Kidney glomerular epithelial cell (primary cell): ENCODE data around the gene BBLN.
A peak's percentile ranks its signal among the peaks of the same experiment; 100 is the strongest.

Experiments
- DNase-seq: peaks from one replicate; lab custom pipeline; 2025; lab: John Stamatoyannopoulos, UW

Gene BBLN

GRCh38 chr9:128145536-128145935 is 14.5 kb upstream of the BBLN start:
- DNase-seq, result no peak

- DNase-seq, result no peak
Measured at GRCh38 chr9:128145951-128146351, 14.1 kb upstream of the BBLN start.

GRCh38 chr9:128146591-128147120 is 13.4 kb upstream of the BBLN start:
- no peak for DNase-seq

GRCh38 chr9:128148509-128149000 is 11.5 kb upstream of the BBLN start:
- DNase-seq, result no peak

- peak; percentile 6 for DNase-seq
Measured at GRCh38 chr9:128149001-128149701, 10.9 kb upstream of the BBLN start, which contains the start of gene LCN2. LCN2 (plus strand) TSS chr9:128149453; CDS start chr9:128149526, 73 bp downstream.

- DNase-seq, result no peak
Measured at GRCh38 chr9:128149951-128150593, 10.0 kb upstream of the BBLN start.

GRCh38 chr9:128150594-128151308 is 9.3 kb upstream of the BBLN start:
- DNase-seq, result no peak

- no peak for DNase-seq
Measured at GRCh38 chr9:128151309-128152132, 8.5 kb upstream of the BBLN start.

- DNase-seq, result no peak
Measured at GRCh38 chr9:128152133-128153059, 7.7 kb upstream of the BBLN start.

- no peak for DNase-seq
Measured at GRCh38 chr9:128153060-128153946, 6.8 kb upstream of the BBLN start.

GRCh38 chr9:128153947-128154695 is 5.9 kb upstream of the BBLN start:
- DNase-seq, result no peak

GRCh38 chr9:128155736-128156500 is 4.1 kb upstream of the BBLN start:
- no peak for DNase-seq

- DNase-seq, result no peak
Measured at GRCh38 chr9:128159522-128159783, 612 bp upstream of the BBLN start.

- DNase-seq, result no peak
Measured at GRCh38 chr9:128160603-128160987, 530 bp downstream of the BBLN start.

- DNase-seq, result no peak
Measured at GRCh38 chr9:128161215-128161902, 1.3 kb downstream of the BBLN start.

- no peak for DNase-seq
Measured at GRCh38 chr9:128162215-128163026, 2.4 kb downstream of the BBLN start.

- DNase-seq, result no peak
Measured at GRCh38 chr9:128163027-128163515, 3.0 kb downstream of the BBLN start.
